Measurements from ENCODE around the gene CEP192. TPM values are rescaled to one million over a fixed set of nuclear protein-coding genes. Genes with fewer than 3 reads are reported as not detected.

Gene CEP192
- total RNA-seq, 4 donors from 2014 or later, result 16.5 to 41.2 (median 30.0) TPM

DNA sequence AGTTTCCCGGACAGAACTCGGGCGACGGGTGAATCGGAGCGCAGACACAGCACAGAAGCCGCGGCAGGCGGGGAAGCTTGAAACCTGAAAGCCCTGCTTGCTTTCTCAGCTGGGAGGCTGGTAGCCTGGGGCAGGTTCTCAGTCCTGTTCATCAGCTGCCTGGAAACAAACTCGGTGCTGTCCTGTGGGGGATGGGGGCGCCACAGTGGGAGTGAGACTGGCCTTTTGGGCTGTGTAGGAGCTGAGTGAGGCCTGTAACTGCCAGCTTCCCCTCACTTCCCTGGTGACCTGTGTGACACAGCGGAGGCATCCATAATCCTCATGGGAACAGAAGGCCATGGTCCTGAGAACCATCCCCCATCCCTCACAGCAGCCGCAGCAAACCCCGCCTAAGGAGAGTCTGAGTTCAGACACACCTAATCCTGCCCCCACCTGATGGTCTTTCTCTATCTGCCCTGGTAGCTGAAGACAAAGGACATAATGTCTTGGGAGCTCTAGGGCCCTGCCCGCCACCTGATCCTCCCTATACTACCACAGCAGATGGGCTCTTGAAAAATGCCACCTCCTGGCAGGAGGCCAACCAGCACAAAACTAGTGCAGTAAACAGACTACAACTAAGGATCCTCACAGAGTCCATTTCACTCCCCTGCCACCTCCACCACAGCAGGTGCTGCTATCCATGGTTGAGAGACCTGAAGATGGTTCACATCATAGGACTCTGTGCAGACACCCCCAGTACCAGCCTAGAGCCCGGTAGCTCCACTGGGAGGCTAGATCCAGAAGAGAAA is 174.7 kb downstream of the CEP192 start:
- 84 to 85% methylated on average over 16 of the region's 16 CpGs for WGBS, 2 donors
- no peaks in the 10 kb centered on the region for H3K4me1 ChIP-seq

DNA sequence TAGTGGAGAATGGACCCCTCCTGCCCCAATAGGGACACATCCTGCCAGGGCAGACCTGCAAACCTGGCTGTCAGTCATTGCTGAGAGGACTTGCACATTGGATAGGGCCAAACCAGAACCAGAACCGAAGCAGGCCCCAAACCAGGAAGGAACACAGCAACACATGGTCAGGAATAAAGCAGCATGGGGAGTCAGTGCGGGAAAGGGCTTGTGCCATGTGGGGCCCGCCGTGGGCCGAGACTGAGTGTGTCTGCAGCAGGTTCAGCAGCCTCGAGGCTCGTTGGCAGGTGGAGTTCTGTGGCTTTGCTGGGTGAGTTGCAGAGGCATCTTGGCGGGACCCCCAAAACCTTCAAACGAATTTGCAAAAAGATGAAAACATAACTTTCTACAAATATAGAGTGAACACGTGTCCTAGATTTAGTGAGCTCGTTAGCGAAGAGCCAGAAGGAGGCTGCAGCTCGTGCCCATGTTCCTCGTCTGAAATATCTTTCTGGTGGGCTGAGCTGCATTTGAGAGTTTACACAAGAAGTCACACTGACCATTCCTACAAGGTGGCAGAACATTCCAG is 182.5 kb downstream of the CEP192 start:
- H3K36me3 ChIP-seq, result no peaks in the 10 kb centered on the region
- H3K9me3 ChIP-seq, result no peaks in the 10 kb centered on the region
- H3K27me3 ChIP-seq, result no peaks in the 10 kb centered on the region
- peaks cover 0 to 9% (median 0%) of the 10 kb centered on the region in 4 donors for H3K4me1 ChIP-seq
- TF ChIP-seq EP300 (IDR thresholded peaks at IDR 0.05), result no peak
- 89 to 95% methylated on average over 14 of the region's 14 CpGs for WGBS, 2 donors
- no peak overlapping the region for H3K4me3 ChIP-seq
- H3K27ac ChIP-seq, result no peak overlapping the region
- no peak for DNase-seq (ENCODE audit: low spot score in 2 of 2)

More for the DNA sequence above, 174.7 kb downstream of the CEP192 start:
- Histone ChIP-seq H3K27me3 (no peaks in the 10 kb centered on the region), H3K27ac (no peak overlapping the region), H3K9me3 (peaks cover 0 to 9% (median 0%) of the 10 kb centered on the region in 4 donors), H3K4me3 (no peak overlapping the region), H3K36me3 (no peaks in the 10 kb centered on the region)
- no peak for DNase-seq (ENCODE audit: low spot score in 2 of 2)
- no peak for TF ChIP-seq POLR2A (IDR thresholded peaks at IDR 0.05)
- TF ChIP-seq, protein P1, sequence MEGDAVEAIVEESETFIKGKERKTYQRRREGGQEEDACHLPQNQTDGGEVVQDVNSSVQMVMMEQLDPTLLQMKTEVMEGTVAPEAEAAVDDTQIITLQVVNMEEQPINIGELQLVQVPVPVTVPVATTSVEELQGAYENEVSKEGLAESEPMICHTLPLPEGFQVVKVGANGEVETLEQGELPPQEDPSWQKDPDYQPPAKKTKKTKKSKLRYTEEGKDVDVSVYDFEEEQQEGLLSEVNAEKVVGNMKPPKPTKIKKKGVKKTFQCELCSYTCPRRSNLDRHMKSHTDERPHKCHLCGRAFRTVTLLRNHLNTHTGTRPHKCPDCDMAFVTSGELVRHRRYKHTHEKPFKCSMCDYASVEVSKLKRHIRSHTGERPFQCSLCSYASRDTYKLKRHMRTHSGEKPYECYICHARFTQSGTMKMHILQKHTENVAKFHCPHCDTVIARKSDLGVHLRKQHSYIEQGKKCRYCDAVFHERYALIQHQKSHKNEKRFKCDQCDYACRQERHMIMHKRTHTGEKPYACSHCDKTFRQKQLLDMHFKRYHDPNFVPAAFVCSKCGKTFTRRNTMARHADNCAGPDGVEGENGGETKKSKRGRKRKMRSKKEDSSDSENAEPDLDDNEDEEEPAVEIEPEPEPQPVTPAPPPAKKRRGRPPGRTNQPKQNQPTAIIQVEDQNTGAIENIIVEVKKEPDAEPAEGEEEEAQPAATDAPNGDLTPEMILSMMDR (IDR thresholded peaks at IDR 0.05), result no peak
- no peak for TF ChIP-seq EP300 (IDR thresholded peaks at IDR 0.05)

Other genes starting within 250 kb of the CEP192 start
- gene PTPN2, start 107.1 kb upstream of the CEP192 start, total RNA-seq, result 10 to 100 TPM; 12.9 to 50.5 (median 30.7) TPM
- 10 to 100 TPM; 26.9 to 41.1 (median 34.4) TPM for gene SEH1L, start 43.4 kb upstream of the CEP192 start, total RNA-seq
- 10 to 100 TPM; 14.0 to 36.9 (median 29.3) TPM for gene LDLRAD4, start 227.4 kb downstream of the CEP192 start, total RNA-seq

All from tibial nerve (tissue), 4 donors.